ENCODE measurements around the gene PPP1R37.

DNA sequence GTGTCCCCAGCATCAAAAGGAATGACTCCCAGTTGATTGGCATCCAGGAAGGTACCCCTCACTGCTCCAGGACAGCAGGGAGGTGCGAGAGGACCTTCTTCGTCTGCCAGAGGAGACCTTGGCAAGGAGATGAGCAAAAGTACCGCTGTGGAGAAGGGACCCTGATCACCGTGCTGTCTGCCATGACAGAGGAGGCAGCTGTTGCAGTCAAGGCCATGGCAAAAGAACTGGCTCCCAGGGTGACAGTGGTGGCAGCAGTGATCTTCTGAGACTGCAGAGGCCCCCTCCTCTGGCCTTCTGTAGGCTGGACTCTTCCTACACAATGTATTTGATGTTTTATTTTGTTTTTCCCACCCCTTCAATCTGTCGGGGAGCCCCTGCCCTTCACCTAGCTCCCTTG is 35.8 kb downstream of the PPP1R37 start:
- TF ChIP-seq, protein P1, sequence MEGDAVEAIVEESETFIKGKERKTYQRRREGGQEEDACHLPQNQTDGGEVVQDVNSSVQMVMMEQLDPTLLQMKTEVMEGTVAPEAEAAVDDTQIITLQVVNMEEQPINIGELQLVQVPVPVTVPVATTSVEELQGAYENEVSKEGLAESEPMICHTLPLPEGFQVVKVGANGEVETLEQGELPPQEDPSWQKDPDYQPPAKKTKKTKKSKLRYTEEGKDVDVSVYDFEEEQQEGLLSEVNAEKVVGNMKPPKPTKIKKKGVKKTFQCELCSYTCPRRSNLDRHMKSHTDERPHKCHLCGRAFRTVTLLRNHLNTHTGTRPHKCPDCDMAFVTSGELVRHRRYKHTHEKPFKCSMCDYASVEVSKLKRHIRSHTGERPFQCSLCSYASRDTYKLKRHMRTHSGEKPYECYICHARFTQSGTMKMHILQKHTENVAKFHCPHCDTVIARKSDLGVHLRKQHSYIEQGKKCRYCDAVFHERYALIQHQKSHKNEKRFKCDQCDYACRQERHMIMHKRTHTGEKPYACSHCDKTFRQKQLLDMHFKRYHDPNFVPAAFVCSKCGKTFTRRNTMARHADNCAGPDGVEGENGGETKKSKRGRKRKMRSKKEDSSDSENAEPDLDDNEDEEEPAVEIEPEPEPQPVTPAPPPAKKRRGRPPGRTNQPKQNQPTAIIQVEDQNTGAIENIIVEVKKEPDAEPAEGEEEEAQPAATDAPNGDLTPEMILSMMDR (conservative IDR thresholded peaks at IDR 0.05 in 1 of 2, IDR thresholded peaks at IDR 0.05 in 1 of 2; ENCODE audit: low read depth in 1 of 2, low read length in 2 of 2), result no peak
- no peak for TF ChIP-seq EZH2 (IDR thresholded peaks at IDR 0.05; ENCODE audit: low read length, missing control alignments)

Measured in fibroblast of lung (primary cell).